Psoas muscle (tissue), 8 donors: ENCODE results near the gene VGLL2. TPM values are rescaled to one million over a fixed set of nuclear protein-coding genes. Genes with fewer than 3 reads are reported as not detected.

Experiments
- ATAC-seq, 4 donors: fragments of 200-7000 bp; cut with Tn5 transposase; one replicate each; pipeline ENCODE4 v1.9.1; 2020; ENCODE audit warnings: moderate library complexity in 3 of 4, mild to moderate bottlenecking in 2 of 4
- DNase-seq, 2 donors: peaks; one replicate each; pipeline ENCODE4 v3.0.0-alpha.2; 2020
- H3K27ac ChIP-seq: fragments of 200-600 bp; one replicate; pipeline ENCODE4 v1.8.0; 2022
- H3K27me3 ChIP-seq, 3 donors: fragments of 200-600 bp in 1 of 3; one replicate each; pipeline versions ENCODE4 v1.6.1 to v1.8.0; 2013 to 2022; ENCODE audit warnings: low read length in 2 of 3, mild to moderate bottlenecking in 2 of 3, moderate library complexity in 1 of 3; ENCODE audit not compliant: insufficient read depth in 3 of 3
- H3K36me3 ChIP-seq, 2 donors: fragments of 200-600 bp in 1 of 2; one replicate each; pipeline versions ENCODE4 v1.6.1 to v1.8.0; 2013 to 2022; ENCODE audit warnings: low read depth in 1 of 2, mild to moderate bottlenecking in 1 of 2, moderate library complexity in 1 of 2; ENCODE audit not compliant: insufficient read depth in 1 of 2
- H3K4me1 ChIP-seq: fragments of 200-600 bp; one replicate; pipeline ENCODE4 v1.8.0; 2022
- H3K4me3 ChIP-seq: fragments of 200-600 bp; one replicate; pipeline ENCODE4 v1.8.0; 2022; ENCODE audit warnings: mild to moderate bottlenecking
- H3K9me3 ChIP-seq: fragments of 200-600 bp; one replicate; pipeline ENCODE4 v1.8.0; 2022
- CTCF ChIP-seq: fragments of 200-600 bp; IDR thresholded peaks from one replicate; pipeline ENCODE4 v1.8.0; 2022; ENCODE audit warnings: antibody characterized with exemption
- WGBS, 3 donors: extraction: QIAGEN DNeasy Blood & Tissue Kit; methylation state at CpG; one replicate each; pipeline versions ENCODE4 v1.1.6 to v1.1.7; 2013; 5-methylcytosine and 5-hydroxymethylcytosine counted together
- intact Hi-C, 2 donors: fragments of 100-400 bp; cut with DNase I; formaldehyde crosslinking; loops; one replicate each; pipeline versions ENCODE4 v1.11.0 to v1.14.2; 2022
- polyA plus RNA-seq, 3 donors: library from polyadenylated mRNA; stranded (reverse); fragments of 200-250 nt; gene quantifications; one replicate each; pipeline ENCODE4 v1.2.3, GENCODE V29; 2013
- total RNA-seq, 4 donors: library from RNA; stranded (reverse); fragmentation: NEBNext Ultra II Directional in 2 of 4; extraction: Animal tissue kit (Norgen Biotek cat#: 25700) in 2 of 4; gene quantifications; one replicate each; pipeline versions ENCODE4 v1.2.1 to v1.2.4, GENCODE V29; 2021 to 2023
- donor health status: healthy with polysubstance abuse.
- donor health status: DM: no; HTN: no; CAD: no; lungs with moderate emphysema.
- donor health status: Bipolar disorder and iron deficiency.
- donor health status: healthy.
- donor health status: DM: yes; HTN: yes; CAD: no.
- donor health status: DM: no; HTN: no; CAD: no.
- donor health status: DM: no; HTN: no; CAD: no.
- donor health status: DM: yes; HTN: yes; CAD: no.

Gene VGLL2
- total and polyA plus RNA-seq, 7 donors = 13.1 to 108 (median 70.9) TPM

GRCh38 chr6:117264369-117264691 is 1.0 kb upstream of the VGLL2 start:
- peak overlapping the region; percentile 95 for H3K27ac ChIP-seq
- no peak for TF ChIP-seq CTCF
- intact Hi-C loops = loop anchor here in 1 of 2 donors (2.0 kb wide), 2 partner anchors 66 to 290 kb away; no protein-coding TSS in a partner anchor

GRCh38 chr6:117264692-117265409 is 507 bp upstream of the VGLL2 start:
- intact Hi-C loops = loop anchor here (2.0 to 5.0 kb wide), 5 partner anchors 37 to 293 kb away; no protein-coding TSS in a partner anchor
- 2 to 3% (median 3%) methylated on average over 39 of the region's 39 CpGs for WGBS, 3 donors
- peak overlapping the region; percentile 95 for H3K27ac ChIP-seq

More at GRCh38 chr6:117264369-117264691, 1.0 kb upstream of the VGLL2 start:
- H3K9me3 ChIP-seq = no peaks in the 10 kb centered on the region
- H3K36me3 ChIP-seq = no peaks in the 10 kb centered on the region
- DNase-seq (no peak), ATAC-seq (no peak)
- 28 to 37% (median 30%) methylated on average over 7 to 8 of the region's 8 CpGs for WGBS, 3 donors
- H3K4me1 ChIP-seq = peaks cover 20% of the 10 kb centered on the region
- peak overlapping the region; percentile 90 for H3K4me3 ChIP-seq
- peaks cover 0 to 7% (median 3%) of the 10 kb centered on the region in 3 donors for H3K27me3 ChIP-seq

GRCh38 chr6:117266257-117267053 is 1.1 kb downstream of the VGLL2 start:
- DNase-seq = no peak
- Histone ChIP-seq H3K9me3 (no peaks in the 10 kb centered on the region), H3K27ac (peak overlapping the region; percentile 95), H3K4me3 (peak overlapping the region; percentile 90), H3K27me3 (peaks cover 0 to 7% (median 3%) of the 10 kb centered on the region in 3 donors), H3K4me1 (peaks cover 23% of the 10 kb centered on the region), H3K36me3 (no peaks in the 10 kb centered on the region)
- WGBS, 3 donors = 5 to 6% (median 6%) methylated on average over 16 of the region's 16 CpGs
- TF ChIP-seq CTCF = no peak
- intact Hi-C loops = loop anchor here (2.0 to 5.0 kb wide), 4 partner anchors 36 to 294 kb away; no protein-coding TSS in a partner anchor
- ATAC-seq = no peak

More at GRCh38 chr6:117264692-117265409, 507 bp upstream of the VGLL2 start:
- no peak for DNase-seq
- peak overlapping the region; percentile 90 for H3K4me3 ChIP-seq
- ATAC-seq = peak; percentile 22 to 53 (median 30)
- H3K9me3 ChIP-seq = no peaks in the 10 kb centered on the region
- H3K36me3 ChIP-seq = no peaks in the 10 kb centered on the region
- peaks cover 23% of the 10 kb centered on the region for H3K4me1 ChIP-seq
- H3K27me3 ChIP-seq = peaks cover 0 to 7% (median 3%) of the 10 kb centered on the region in 3 donors
- TF ChIP-seq CTCF = no peak

- ATAC-seq (no peak), DNase-seq (no peak)
- no peak for TF ChIP-seq CTCF
- Histone ChIP-seq H3K27me3 (peaks cover 0 to 7% (median 3%) of the 10 kb centered on the region in 3 donors), H3K36me3 (no peaks in the 10 kb centered on the region), H3K4me3 (peak overlapping the region; percentile 90), H3K4me1 (peaks cover 19% of the 10 kb centered on the region), H3K27ac (peak overlapping the region; percentile 95), H3K9me3 (no peaks in the 10 kb centered on the region)
- 12 to 16% (median 12%) methylated on average over 5 of the region's 5 CpGs for WGBS, 3 donors
- intact Hi-C loops = loop anchor here (2.0 to 5.0 kb wide), 4 partner anchors 35 to 295 kb away; no protein-coding TSS in a partner anchor
These were observed 1.6 kb downstream of the VGLL2 start for GRCh38 chr6:117267054-117267347.
